ENCODE data around the gene COL28A1. TPM values are rescaled to one million over a fixed set of nuclear protein-coding genes. Genes with fewer than 3 reads are reported as not detected.

The COL28A1 gene
- total and polyA plus RNA-seq, 2 of the 13 experiments (the other 11 are each of a cell fraction or from before 2014, with no cell fraction given) = 0.07 to 0.15 TPM

DNA sequence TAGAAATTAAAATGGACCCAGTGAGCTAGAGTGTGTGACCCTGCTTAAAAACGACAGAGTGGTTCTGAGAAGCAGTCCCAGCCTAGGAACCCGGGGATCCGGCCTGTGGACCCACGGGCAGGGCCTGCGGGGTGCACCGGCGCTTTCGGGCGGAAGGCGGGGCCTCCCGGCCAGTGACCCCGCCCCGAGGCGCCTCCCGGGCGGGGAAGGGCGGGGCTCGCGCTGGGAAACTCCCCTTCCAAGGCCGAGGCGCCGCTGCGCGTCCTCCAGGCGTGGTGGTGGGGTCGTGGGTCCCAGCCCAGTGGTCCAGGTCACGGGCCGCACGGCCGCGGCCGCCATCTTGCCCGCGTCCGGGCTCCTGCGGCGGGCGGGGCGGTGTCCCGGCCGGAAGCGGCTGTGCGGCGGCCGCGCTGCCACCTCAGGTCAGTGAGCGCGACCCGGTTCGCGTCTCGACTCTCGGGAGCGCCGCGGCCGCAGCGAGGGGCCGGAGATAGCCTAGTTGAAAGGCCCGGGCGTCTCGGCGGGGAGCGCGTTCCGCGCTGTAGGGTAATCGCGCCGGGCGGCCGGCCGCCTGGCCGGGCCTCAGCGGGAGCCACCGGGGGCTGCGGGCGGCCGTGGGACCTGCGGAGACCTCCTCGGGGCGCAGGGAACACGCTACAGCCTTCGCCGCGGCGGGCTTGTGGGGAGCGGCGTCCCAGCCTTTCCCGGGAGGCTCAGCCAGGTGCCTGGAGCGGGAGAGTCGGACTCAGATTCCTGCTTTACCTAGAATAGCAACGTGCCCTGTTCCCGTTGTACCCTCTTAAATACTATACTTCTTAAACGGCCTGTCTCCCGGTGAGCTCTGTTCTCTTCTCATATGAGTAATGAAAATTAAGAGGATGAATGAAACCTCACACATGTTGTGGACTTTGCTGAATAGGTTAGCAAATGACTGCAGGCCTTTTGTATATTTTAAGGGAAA, 31.3 kb upstream of the COL28A1 start, which contains the start of gene MIOS (continued):
- TF ChIP-seq, protein P1, sequence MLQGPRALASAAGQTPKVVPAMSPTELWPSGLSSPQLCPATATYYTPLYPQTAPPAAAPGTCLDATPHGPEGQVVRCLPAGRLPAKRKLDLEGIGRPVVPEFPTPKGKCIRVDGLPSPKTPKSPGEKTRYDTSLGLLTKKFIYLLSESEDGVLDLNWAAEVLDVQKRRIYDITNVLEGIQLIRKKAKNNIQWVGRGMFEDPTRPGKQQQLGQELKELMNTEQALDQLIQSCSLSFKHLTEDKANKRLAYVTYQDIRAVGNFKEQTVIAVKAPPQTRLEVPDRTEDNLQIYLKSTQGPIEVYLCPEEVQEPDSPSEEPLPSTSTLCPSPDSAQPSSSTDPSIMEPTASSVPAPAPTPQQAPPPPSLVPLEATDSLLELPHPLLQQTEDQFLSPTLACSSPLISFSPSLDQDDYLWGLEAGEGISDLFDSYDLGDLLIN (CRISPR knock-in tag; IDR thresholded peaks at IDR 0.05; ENCODE audit: borderline replicate concordance) = no peak
- TF ChIP-seq ZNF644 (CRISPR knock-in tag; IDR thresholded peaks at IDR 0.05; ENCODE audit: low read depth) (0 out of 2 replicates have a peak, but pooled peaks have one; percentile 19), SOX6 (IDR thresholded peaks at IDR 0.05) (no peak), SOX6 (CRISPR knock-in tag; IDR thresholded peaks at IDR 0.05) (0 out of 2 replicates have a peak, but pooled peaks have one; percentile 10), ZMAT3 (CRISPR knock-in tag; conservative IDR thresholded peaks at IDR 0.05) (0 out of 2 replicates have a peak, but pooled peaks have one; percentile 50), SP4 (CRISPR knock-in tag; IDR thresholded peaks at IDR 0.05) (peak; percentile 90), HNRNPUL1 (IDR thresholded peaks at IDR 0.05; ENCODE audit: low read depth, low read length) (0 out of 2 replicates have a peak, but pooled peaks have one; percentile 45), SOX13 (IDR thresholded peaks at IDR 0.05) (no peak), SOX13 (CRISPR knock-in tag; conservative IDR thresholded peaks at IDR 0.05 in 1 of 2, IDR thresholded peaks at IDR 0.05 in 1 of 2) (no peak), SMYD3 (CRISPR knock-in tag; IDR thresholded peaks at IDR 0.05) (no peak), ATAD3A (CRISPR knock-in tag; IDR thresholded peaks at IDR 0.05) (no peak), ZNF431 (CRISPR knock-in tag; IDR thresholded peaks at IDR 0.05; ENCODE audit: borderline replicate concordance, low read depth) (peak; percentile 83; the same call in 1 of the 2 replicates), JUNB (CRISPR knock-in tag; IDR thresholded peaks at IDR 0.05; ENCODE audit: borderline replicate concordance) (no peak), ATF7 (IDR thresholded peaks at IDR 0.05) (no peak), ATF7 (CRISPR knock-in tag; IDR thresholded peaks at IDR 0.05) (no peak), CBFB (CRISPR knock-in tag; IDR thresholded peaks at IDR 0.05) (0 out of 2 replicates have a peak, but pooled peaks have one; percentile 27), ZBTB20 (CRISPR knock-in tag; IDR thresholded peaks at IDR 0.05; ENCODE audit: borderline replicate concordance, low read depth) (0 out of 2 replicates have a peak, but pooled peaks have one; percentile 22), CCDC6 (CRISPR knock-in tag; IDR thresholded peaks at IDR 0.05) (peak; percentile 97; the same call in 1 of the 2 replicates), NPAS2 (CRISPR knock-in tag; IDR thresholded peaks at IDR 0.05; ENCODE audit: borderline replicate concordance) (no peak), GTF3A (CRISPR knock-in tag; conservative IDR thresholded peaks at IDR 0.05) (no peak), SRSF1 (optimal IDR thresholded peaks at IDR 0.05; ENCODE audit: low read depth, low read length) (no peak)
- TF ChIP-seq, protein P2, sequence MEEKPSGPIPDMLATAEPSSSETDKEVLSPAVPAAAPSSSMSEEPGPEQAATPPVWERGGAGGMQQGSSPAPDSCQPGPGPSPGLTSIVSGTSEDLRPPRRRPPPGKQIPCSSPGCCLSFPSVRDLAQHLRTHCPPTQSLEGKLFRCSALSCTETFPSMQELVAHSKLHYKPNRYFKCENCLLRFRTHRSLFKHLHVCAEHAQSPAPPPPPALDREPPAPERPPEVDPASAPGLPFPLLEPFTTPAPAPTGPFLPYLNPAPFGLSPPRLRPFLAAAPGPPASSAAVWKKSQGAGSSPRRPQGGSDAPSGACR (CRISPR knock-in tag; IDR thresholded peaks at IDR 0.05) = no peak
- TF ChIP-seq, protein P3, sequence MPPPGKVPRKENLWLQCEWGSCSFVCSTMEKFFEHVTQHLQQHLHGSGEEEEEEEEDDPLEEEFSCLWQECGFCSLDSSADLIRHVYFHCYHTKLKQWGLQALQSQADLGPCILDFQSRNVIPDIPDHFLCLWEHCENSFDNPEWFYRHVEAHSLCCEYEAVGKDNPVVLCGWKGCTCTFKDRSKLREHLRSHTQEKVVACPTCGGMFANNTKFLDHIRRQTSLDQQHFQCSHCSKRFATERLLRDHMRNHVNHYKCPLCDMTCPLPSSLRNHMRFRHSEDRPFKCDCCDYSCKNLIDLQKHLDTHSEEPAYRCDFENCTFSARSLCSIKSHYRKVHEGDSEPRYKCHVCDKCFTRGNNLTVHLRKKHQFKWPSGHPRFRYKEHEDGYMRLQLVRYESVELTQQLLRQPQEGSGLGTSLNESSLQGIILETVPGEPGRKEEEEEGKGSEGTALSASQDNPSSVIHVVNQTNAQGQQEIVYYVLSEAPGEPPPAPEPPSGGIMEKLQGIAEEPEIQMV (CRISPR knock-in tag; IDR thresholded peaks at IDR 0.05; ENCODE audit: low read depth) = peak; percentile 50; the same call in 1 of the 2 replicates
- TF ChIP-seq, protein P4, sequence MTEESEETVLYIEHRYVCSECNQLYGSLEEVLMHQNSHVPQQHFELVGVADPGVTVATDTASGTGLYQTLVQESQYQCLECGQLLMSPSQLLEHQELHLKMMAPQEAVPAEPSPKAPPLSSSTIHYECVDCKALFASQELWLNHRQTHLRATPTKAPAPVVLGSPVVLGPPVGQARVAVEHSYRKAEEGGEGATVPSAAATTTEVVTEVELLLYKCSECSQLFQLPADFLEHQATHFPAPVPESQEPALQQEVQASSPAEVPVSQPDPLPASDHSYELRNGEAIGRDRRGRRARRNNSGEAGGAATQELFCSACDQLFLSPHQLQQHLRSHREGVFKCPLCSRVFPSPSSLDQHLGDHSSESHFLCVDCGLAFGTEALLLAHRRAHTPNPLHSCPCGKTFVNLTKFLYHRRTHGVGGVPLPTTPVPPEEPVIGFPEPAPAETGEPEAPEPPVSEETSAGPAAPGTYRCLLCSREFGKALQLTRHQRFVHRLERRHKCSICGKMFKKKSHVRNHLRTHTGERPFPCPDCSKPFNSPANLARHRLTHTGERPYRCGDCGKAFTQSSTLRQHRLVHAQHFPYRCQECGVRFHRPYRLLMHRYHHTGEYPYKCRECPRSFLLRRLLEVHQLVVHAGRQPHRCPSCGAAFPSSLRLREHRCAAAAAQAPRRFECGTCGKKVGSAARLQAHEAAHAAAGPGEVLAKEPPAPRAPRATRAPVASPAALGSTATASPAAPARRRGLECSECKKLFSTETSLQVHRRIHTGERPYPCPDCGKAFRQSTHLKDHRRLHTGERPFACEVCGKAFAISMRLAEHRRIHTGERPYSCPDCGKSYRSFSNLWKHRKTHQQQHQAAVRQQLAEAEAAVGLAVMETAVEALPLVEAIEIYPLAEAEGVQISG (CRISPR knock-in tag; IDR thresholded peaks at IDR 0.05) = peak; percentile 83

Data from HepG2 (cell line).